Brain microvascular endothelial cell (primary cell): Measurements from ENCODE around the gene FGFR4.

Experiments used
- DNase-seq: peaks from one replicate; pipeline ENCODE4 v3.0.0-alpha.2; 2020
- H3K27ac ChIP-seq: fragments of 250-450 bp; sonication (Bioruptor Pico); 2 replicates; pipeline ENCODE4 v1.5.1; 2020; ENCODE audit warnings: mild to moderate bottlenecking, moderate library complexity
- H3K27me3 ChIP-seq: fragments of 250-450 bp; sonication (Bioruptor Pico); replicated peaks from 2 replicates; pipeline ENCODE4 v1.5.1; 2020; ENCODE audit warnings: mild to moderate bottlenecking
- H3K36me3 ChIP-seq: fragments of 250-450 bp; sonication (Bioruptor Pico); replicated peaks from 2 replicates; pipeline ENCODE4 v1.5.1; 2020; ENCODE audit warnings: mild to moderate bottlenecking
- H3K4me3 ChIP-seq: 2 replicates; pipeline ENCODE4 v1.5.1; 2011; ENCODE audit warnings: low read depth, mild to moderate bottlenecking, control low read depth, low read length, moderate library complexity
- in situ Hi-C: cut with HindIII; loops from 2 replicates; pipeline ENCODE4 v1.10.0; 2017; ENCODE audit warnings: low sequenced_read_pairs, low pct_ligation_motif_present
- TF ChIP-seq, protein P1 (sequence below): IDR thresholded peaks from 2 replicates; pipeline ENCODE4 v1.5.1; 2011; ENCODE audit warnings: low read depth, mild to moderate bottlenecking, moderate library complexity, low read length, control low read depth, inconsistent platforms; ENCODE audit errors: missing control alignments

Gene FGFR4

DNA sequence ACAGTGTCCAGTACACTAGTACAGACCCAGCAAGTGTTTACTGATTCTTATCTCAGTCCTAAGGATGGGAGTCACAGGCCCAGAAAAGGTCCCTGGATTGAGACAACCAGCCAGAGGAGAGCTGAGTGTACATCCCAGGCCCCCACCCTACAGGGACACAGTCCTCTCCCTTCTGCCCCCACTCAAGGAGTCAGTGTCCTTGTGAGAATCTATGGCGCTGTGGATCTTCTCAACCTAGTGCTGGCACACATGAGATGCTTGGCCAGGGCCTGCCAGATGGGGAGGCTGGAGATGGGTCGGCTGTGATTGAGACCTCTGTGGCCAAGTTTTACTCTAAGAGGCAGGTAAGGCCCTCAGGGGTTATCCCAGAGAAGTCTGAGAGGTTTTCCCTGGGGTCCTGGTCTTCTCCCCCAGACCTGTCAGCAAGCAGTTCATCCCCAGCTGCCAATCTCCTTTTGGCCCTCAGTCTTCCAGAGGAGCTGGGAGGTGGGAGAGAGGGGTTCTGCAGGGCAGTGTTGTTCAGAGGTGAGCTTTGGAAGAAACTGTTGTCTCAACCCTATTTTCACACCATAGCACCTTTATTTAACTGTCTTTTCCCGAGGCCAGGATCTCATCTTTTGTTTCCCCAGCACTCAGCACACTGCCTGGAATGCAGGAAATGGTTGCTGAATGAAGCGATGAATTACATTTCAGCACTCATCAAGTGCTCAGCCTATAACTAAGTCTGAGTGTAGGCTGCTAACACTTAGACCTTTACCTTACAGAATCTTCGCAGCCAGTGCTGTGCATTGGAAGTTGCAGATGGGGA, 43.7 kb downstream of the FGFR4 start:
- H3K4me3 ChIP-seq, result no peak overlapping the region
- TF ChIP-seq, protein P1, sequence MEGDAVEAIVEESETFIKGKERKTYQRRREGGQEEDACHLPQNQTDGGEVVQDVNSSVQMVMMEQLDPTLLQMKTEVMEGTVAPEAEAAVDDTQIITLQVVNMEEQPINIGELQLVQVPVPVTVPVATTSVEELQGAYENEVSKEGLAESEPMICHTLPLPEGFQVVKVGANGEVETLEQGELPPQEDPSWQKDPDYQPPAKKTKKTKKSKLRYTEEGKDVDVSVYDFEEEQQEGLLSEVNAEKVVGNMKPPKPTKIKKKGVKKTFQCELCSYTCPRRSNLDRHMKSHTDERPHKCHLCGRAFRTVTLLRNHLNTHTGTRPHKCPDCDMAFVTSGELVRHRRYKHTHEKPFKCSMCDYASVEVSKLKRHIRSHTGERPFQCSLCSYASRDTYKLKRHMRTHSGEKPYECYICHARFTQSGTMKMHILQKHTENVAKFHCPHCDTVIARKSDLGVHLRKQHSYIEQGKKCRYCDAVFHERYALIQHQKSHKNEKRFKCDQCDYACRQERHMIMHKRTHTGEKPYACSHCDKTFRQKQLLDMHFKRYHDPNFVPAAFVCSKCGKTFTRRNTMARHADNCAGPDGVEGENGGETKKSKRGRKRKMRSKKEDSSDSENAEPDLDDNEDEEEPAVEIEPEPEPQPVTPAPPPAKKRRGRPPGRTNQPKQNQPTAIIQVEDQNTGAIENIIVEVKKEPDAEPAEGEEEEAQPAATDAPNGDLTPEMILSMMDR, result no peak
- DNase-seq, result no peak
- in situ Hi-C loops, result no loop called here
- H3K27ac ChIP-seq, result no peak overlapping the region
- H3K27me3 ChIP-seq, result no peaks in the 10 kb centered on the region
- peaks cover 2% of the 10 kb centered on the region for H3K36me3 ChIP-seq

DNA sequence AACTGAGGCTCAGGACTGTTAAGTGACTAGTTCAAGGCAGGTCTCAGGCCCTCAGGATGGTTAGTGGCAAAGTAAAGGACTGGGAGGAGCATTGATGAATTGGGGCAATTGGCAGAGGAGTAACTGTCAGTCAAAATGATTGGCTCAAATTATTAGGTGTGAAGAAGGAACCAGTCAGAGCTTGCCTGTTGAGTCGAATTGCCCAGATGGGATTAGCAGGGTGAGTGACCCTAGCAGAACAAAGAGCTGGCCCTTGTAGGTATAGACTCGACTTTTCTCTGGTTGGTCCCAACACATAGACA, 44.3 kb downstream of the FGFR4 start:
- TF ChIP-seq, protein P1, result no peak
- Histone ChIP-seq H3K27me3 (no peaks in the 10 kb centered on the region), H3K4me3 (no peak overlapping the region), H3K36me3 (peaks cover 5% of the 10 kb centered on the region), H3K27ac (no peak overlapping the region)
- in situ Hi-C loops, result no loop called here
- DNase-seq, result no peak

DNA sequence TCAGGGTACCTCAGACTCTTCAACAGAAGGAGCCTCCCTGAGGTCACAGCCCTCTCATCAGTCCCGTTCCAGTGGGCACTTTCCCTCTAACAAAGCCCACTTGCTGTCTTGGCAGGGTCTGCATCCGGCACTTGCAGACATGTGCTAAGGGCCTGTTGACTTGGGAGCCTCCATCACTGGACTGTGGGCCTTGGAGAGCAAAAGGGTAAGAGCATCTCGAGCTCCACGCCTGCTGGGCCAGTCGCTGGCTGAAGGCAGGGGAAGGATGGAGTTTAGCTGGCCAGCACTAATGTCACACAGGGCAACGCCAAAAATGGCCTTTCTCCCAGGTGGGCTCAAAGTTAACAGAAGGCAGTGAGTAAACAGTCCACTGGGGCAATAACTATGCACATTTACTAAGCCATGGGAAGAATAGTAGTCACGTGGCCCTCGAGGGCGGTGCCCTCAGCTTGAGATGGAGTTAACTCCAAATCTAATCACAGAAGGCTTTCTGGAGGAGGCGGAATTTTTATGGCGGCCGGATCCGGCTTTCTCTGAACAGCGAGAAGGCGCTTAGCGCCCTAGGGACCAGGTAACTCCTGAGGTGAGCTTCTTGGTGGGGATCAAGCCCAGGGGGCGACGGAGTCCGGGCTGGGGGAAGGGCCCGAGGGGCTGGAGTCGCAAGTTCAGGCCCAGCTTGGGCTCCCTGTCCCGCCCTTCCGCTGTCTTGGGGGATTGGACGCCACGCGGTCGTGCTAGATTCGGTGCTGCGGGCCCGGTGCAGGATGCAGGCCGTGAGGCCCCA, 44.8 kb downstream of the FGFR4 start:
- in situ Hi-C loops, result no loop called here
- no peak overlapping the region for H3K4me3 ChIP-seq
- H3K27me3 ChIP-seq, result no peaks in the 10 kb centered on the region
- no peak overlapping the region for H3K27ac ChIP-seq
- peaks cover 5% of the 10 kb centered on the region for H3K36me3 ChIP-seq
- TF ChIP-seq, protein P1, result no peak
- DNase-seq, result no peak

DNA sequence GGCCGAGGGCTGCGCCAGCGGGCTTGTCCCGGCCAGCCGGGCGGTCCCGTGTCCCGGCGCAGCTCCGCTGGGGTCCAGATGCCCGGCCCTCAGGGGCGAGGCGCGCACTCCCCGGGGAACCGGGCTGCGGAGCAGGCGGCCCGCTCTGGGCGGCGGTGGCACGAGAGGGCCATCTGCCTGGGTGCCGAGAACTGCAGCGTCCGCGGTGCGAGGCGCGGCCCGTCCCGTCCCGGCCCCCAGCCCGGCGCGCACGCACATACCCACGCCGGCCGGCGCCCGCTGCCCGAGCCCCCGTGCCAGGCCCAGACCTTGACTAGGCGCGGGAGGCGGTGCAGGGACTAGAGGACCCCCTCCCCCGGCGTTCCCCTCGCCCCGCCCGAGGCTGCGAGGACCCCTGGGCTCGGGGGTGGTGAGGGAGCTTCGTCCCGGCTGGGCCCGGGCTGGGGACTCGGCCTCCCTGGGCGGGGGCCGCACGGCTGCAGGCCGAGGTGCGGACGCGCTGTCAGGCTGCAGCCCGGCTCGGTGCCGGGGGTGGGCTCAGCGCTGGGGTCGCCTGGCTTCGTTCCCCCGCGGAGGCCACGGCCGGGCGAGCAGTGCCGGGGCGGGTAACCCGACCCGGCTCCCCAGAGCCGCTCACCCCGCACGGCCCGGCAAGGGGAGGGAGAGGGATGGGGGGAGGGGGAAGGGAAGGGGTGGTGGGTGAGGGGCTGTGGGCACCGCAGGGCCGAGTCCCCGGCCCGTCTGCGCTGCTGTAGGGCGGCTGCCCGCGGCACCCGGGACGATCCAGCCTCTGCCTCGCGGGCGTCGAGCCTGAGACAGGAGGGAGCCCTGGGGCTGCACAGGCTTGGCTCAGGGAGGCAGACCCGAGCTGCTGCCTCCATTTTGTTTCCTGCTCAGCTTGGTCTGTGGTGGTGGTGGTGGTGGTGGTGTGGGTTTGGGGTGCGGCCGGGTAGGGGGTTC, 45.7 kb downstream of the FGFR4 start:
- H3K27me3 ChIP-seq, result no peaks in the 10 kb centered on the region
- H3K36me3 ChIP-seq, result peaks cover 5% of the 10 kb centered on the region
- no peak for DNase-seq
- TF ChIP-seq, protein P1, result no peak
- H3K4me3 ChIP-seq, result peak overlapping the region; percentile 66
- H3K27ac ChIP-seq, result no peak overlapping the region
- in situ Hi-C loops, result no loop called here

DNA sequence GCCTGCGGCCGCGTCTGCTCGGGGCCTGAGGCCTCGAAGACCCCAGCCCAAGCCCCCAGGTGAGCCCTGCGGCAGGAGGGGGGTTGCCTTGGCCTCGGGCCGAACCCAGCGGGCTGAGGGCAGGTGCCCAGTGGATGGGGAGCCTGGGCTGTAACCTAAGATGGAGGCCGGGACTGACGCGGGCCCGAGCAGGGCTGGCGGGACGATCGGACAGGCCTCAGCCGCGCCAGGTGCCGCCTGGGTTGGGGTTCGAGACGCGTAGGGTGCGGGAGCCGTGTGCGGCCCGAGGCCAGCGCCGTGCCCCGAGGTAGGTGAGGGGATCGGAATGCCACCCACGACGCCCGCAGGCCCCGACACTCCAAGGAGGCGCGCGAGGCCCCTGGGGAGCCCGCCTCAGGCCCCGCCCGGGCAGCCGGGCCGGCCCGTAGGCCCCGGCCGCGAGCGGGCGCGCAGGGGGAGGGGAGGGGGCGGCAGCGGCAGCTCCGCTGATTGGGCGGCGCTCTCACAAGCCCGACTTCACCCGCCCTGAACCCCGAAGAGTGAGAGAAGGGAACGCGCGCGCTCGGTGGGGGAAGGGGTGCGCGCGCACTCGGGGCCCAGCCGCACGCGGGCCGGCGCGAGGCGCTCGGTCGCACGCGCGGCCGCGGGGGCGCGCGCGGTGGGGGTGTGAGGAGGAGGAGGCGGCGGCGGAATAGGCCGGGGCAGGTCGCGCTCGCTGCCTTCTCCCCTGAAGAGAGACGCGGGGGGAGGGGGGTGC, 46.6 kb downstream of the FGFR4 start, which contains the start of gene NSD1:
Gene NSD1, plus strand, starts transcription at position 678 of the 757 bp plus-strand sequence. CDS start 1,331 bp downstream, outside the sequence.
- DNase-seq, result peak; percentile 49
- H3K36me3 ChIP-seq, result peaks cover 5% of the 10 kb centered on the region
- TF ChIP-seq, protein P1, result no peak
- H3K27me3 ChIP-seq, result no peaks in the 10 kb centered on the region
- H3K27ac ChIP-seq, result peak within 1 kb of the TSS; percentile 66
- peak within 1 kb of the TSS; percentile 66 for H3K4me3 ChIP-seq
- in situ Hi-C loops, result no loop called here
